DND-41 (cell line): ENCODE data around the gene AHNAK2.

ENCODE experiments used
- CTCF ChIP-seq: IDR thresholded peaks from 2 replicates; pipeline ENCODE4 v1.5.1; 2012; ENCODE audit warnings: borderline replicate concordance, low read length, moderate library complexity, mild to moderate bottlenecking; ENCODE audit not compliant: poor library complexity, severe bottlenecking; ENCODE audit errors: extremely low read depth
- EZH2 ChIP-seq: IDR thresholded peaks from 3 replicates; pipeline ENCODE4 v1.6.1; 2012; ENCODE audit warnings: borderline replicate concordance, low read depth, mild to moderate bottlenecking, moderate library complexity, low read length, inconsistent platforms; ENCODE audit not compliant: severe bottlenecking

DNA sequence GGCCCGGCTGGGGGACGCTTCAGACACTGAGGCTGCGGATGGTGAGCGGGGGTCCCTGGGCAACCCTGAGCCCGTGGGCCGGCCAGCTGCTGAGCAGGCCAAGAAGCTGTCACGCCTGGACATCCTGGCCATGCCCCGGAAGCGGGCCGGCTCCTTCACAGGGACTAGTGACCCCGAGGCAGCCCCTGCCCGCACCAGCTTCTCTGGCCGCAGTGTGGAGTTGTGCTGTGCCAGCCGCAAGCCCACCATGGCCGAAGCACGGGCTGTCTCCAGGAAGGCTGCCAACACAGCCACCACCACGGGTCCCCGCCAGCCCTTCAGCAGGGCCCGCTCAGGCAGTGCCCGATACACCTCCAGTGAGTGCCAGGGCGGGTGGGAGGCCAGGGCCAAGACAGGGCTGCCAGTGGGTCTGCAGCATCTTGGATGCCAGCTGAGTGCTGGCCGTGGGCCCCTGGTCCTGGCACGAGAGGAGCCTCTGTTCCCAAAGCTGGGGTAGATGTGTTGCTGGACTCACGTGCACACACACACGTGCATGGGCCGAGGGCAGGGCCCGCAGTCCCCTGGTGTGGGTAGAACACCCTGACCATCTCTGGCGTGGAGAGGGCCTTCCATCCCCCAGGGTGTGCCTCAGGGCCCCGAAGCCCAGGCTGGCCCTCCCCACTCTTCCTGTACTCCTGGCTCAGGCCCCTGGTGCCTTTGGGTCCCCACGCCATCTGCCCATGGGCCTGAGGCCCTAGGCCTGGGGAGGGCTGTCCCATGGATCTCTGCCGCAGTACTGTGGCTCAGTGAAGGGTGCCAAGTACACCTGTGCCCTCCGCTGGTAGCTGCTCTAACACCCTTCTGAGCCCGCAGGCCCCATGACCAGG lies 90.3 kb downstream of the AHNAK2 start:
- TF ChIP-seq CTCF (no peak), EZH2 (no peak)
